Endothelial cell of umbilical vein (primary cell): ENCODE measurements around the gene MYO9A.

Source experiments
- EZH2 ChIP-seq: IDR thresholded peaks from 2 replicates; pipeline ENCODE4 v1.6.1; 2012; ENCODE audit warnings: borderline replicate concordance, low read depth, mild to moderate bottlenecking, moderate library complexity, low read length, inconsistent platforms; ENCODE audit not compliant: severe bottlenecking
- FOS ChIP-seq: IDR thresholded peaks from 2 replicates; pipeline ENCODE4 v1.6.1; 2011; ENCODE audit warnings: mild to moderate bottlenecking, low read length, moderate library complexity, borderline replicate concordance; ENCODE audit not compliant: insufficient read depth
- JUN ChIP-seq: IDR thresholded peaks from 2 replicates; pipeline ENCODE4 v1.6.1; 2011; ENCODE audit warnings: borderline replicate concordance, low read depth; ENCODE audit not compliant: insufficient read length, insufficient read depth
- POLR2A ChIP-seq: IDR thresholded peaks from 2 replicates; pipeline ENCODE4 v1.6.1; 2012; ENCODE audit warnings: low read depth, mild to moderate bottlenecking, control low read depth, low read length
- TF ChIP-seq, protein P1 (sequence below), 2 donors: IDR thresholded peaks; 1 replicate in 1 of 2; 2 replicates in 1 of 2; pipeline ENCODE4 v1.5.1; 2011; ENCODE audit warnings: low read length in 2 of 2, mild to moderate bottlenecking in 2 of 2, moderate library complexity in 2 of 2, control low read depth in 1 of 2, inconsistent platforms in 1 of 2, low read depth in 1 of 2; ENCODE audit not compliant: insufficient read depth in 1 of 2; ENCODE audit errors: extremely low read depth in 1 of 2
- TF ChIP-seq, protein P2 (sequence below): IDR thresholded peaks from 2 replicates; pipeline ENCODE4 v1.6.1; 2011; ENCODE audit not compliant: insufficient read depth, insufficient read length

GRCh38 chr15:72047020-72047419 is 70.9 kb downstream of the MYO9A start:
- TF ChIP-seq, protein P1, sequence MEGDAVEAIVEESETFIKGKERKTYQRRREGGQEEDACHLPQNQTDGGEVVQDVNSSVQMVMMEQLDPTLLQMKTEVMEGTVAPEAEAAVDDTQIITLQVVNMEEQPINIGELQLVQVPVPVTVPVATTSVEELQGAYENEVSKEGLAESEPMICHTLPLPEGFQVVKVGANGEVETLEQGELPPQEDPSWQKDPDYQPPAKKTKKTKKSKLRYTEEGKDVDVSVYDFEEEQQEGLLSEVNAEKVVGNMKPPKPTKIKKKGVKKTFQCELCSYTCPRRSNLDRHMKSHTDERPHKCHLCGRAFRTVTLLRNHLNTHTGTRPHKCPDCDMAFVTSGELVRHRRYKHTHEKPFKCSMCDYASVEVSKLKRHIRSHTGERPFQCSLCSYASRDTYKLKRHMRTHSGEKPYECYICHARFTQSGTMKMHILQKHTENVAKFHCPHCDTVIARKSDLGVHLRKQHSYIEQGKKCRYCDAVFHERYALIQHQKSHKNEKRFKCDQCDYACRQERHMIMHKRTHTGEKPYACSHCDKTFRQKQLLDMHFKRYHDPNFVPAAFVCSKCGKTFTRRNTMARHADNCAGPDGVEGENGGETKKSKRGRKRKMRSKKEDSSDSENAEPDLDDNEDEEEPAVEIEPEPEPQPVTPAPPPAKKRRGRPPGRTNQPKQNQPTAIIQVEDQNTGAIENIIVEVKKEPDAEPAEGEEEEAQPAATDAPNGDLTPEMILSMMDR (IDR thresholded peaks at IDR 0.05; ENCODE audit: extremely low read depth in 1 of 2, insufficient read depth in 1 of 2, low read depth in 1 of 2, low read length in 2 of 2), result no peak
- no peak for TF ChIP-seq POLR2A
- TF ChIP-seq FOS, result no peak
- no peak for TF ChIP-seq JUN
- no peak for TF ChIP-seq EZH2
- TF ChIP-seq, protein P2, sequence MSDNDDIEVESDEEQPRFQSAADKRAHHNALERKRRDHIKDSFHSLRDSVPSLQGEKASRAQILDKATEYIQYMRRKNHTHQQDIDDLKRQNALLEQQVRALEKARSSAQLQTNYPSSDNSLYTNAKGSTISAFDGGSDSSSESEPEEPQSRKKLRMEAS, result no peak
